Measurements from ENCODE around the gene WDR45B.

Gene WDR45B

DNA sequence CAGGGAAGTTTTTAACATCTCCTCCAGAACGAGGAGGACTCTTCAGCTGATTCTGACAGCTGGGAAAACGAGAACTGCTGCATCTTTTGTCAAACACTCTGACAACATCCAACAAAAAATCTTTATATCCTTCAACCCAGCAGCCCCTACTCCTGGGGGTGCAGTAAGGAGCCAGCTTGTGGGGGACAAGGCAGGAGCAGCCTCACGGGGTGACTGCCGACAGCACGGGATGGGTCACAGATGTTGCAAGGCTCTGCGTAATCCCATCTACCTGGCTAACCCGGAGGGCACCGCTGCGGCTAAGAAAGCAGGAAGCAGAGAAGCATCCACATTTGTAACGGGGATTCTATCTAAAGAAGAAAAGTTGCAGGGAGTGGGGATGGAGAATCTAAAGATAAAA is 28.6 kb downstream of the WDR45B start:
- no peak for DNase-seq

DNA sequence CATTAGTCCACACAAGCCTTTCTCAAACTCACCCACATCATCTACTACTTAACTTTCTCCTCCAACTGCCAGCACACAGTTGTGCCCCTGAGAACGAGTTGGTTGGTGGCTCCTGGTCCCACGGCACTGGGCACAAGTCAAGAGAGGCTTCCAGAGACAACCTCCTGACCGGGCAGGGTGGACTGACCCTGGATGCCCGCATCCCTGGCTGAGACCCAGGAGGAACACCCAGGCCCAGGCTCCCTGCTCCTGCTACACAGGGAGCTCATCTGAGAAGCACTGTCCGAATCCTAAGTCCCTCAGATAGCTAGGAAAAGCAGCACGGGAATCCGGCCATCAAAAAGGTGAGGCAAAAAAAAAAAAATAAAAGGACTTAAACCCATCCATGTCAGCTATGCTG is 29.0 kb downstream of the WDR45B start:
- DNase-seq = no peak

GRCh38 chr17:82616021-82616711 is 32.1 kb downstream of the WDR45B start:
- DNase-seq = no peak

GRCh38 chr17:82615084-82616020 is 32.9 kb downstream of the WDR45B start:
- DNase-seq = no peak

DNA sequence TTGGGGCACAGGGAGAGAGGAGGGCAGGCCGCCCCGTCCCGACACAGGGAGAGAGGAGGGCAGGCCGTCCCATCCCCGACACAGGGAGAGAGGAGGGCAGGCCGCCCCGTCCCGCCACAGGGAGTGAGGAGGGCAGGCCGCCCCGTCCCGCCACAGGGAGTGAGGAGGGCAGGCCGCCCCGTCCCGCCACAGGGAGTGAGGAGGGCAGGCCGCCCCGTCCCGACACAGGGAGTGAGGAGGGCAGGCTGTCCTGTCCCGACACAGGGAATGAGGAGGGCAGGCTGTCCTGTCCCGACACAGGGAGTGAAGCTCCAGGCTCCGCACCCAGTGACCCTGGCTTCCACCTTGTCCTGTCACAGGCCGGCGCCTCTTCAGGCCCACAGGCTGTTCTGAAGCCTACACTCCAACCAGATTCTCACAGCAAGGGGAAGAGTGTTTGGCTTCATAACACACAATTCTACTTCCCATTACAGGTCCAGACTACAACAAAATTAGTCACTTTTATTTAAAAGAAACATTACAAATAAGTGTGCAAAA is 34.1 kb downstream of the WDR45B start:
- no peak for DNase-seq

DNA sequence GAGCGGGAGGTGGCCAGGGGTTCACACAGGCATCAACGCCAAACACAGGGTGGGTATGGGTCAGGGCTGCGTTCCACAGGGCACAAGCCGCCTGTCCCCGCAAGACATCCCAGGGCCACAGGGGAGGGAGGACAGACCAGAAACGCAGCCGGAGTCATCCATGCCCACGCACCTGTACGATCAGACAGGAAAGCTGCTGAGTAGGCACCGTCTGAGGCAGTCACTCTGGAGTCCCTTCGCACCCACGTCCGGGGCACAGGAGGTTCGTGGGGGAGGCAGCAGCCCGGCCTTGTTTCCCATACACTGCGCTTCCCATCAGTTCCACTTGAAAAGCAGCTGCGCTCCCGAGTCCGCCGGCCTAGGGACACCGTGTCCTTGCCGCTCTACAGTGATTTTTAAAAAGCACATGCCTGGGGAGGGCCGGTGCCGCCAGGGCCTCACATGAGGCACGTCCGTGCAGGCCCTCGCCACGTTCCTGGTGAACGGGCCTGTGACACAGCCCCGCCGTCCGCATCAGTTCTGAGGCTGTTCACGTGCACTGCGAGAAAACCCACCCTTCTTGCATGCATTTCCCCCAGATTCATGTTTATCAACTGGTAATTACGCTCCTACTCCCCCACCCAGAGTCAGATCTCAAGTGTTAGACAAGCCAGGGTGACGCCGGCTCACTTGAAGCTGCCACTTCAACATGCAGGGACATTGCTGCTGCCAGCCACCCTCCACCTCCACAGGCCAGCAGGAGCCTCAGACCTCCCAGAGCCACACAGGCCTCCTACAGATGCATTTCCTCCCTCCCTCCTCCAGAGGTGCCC is 34.8 kb downstream of the WDR45B start:
- no peak for DNase-seq

DNA sequence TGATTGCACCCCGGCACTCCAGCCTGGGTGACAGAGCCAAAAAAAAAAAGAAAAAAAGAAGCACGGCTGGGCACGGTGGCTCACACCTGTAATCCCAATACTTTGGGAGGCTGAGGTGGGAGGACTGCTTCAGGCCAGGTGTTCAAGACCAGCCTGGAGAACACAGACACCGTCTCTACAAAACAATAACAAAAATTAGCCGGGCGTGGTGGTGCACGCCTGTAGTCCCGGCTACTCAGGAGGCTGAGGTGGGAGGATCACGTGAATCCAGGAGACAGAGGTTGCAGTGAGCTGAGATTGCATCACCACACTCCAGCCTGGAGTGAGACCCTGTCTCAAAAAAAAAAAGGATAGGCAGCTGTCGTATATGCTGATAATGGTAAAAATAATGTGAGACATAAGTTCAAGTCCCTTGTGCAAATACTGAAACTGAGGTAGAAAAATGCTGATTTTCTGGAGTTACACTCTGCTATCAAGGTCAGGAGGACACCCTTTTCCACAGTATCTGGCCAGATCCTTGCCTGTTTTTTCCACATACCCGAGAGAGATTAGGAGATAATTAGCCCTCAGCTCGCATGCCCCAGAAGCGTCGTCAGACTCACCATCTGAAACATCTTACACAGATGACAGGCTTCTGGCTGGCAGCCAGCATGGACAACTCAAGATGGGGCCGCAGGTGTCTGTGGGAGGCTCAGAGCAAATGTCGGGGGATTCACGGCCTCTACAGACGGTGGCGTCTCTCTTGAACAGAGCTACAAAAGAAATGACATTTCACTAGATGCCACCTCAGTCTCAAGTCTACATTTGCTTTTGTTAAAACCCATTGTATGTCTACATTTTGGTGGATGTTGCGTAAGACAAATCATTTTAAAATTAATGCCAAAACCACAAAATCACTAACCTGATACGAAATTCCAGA is 36.8 kb downstream of the WDR45B start:
- no peak for DNase-seq

GRCh38 chr17:82609655-82610054 is 38.6 kb downstream of the WDR45B start:
- DNase-seq = no peak

DNA sequence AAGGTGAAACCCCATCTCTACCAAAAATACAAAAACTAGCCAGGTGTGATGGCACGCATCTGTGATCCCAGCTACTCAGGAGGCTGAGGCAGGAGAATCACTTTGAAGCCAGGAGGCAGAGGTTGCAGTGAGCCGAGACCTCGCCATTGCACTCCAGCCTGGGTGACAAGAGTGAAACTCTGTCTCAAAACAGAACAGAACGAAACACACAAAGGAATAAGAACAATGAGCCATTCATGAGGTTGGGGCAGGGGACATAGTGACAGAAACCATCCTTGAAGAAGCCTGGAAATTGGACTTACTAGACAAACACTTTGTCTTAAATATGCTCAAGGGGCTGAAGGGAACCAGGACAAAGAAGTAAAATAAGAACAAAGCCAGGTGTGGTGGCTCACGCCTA is 39.4 kb downstream of the WDR45B start:
- DNase-seq = no peak

- DNase-seq = no peak
Measured at GRCh38 chr17:82605939-82606600, 42.2 kb downstream of the WDR45B start.

GRCh38 chr17:82604532-82604931 is 43.7 kb downstream of the WDR45B start:
- no peak for DNase-seq

GRCh38 chr17:82603981-82604448 is 44.2 kb downstream of the WDR45B start:
- DNase-seq = peak; percentile 32

DNA sequence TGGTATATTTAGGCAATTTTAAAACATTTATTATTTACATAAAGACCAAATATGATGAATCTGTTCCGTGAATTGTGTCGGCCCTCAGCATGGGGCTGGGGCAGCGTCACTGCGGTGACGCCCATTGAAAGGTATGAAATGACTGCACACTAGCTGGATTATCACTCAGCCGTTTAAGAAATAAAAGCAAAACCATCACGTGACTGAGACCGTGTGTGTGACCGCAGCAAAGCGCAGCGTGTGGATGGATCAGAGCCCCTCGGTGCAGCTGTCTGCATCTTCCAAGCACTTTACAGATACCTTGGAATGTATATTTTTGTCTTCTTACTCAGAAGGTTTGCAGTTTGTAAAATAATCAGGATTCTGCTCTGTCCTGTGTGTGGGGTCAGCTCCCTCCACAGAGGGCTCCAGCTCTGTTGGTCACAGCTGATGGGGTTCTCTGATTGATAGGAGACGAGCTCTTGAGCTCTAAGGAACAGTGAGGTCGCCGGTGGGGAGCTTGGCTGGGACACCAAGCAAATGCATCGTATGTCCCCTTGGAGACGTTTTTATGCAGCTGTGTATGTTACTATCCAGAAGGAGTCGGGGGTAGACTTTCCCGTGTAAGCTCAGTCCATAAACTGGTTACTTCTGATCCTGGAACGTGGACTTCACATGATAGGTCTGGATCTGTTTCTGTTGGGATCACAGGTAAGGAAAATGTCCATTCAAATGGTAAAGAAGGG is 45.1 kb downstream of the WDR45B start:
- peak; percentile 27 for DNase-seq

DNA sequence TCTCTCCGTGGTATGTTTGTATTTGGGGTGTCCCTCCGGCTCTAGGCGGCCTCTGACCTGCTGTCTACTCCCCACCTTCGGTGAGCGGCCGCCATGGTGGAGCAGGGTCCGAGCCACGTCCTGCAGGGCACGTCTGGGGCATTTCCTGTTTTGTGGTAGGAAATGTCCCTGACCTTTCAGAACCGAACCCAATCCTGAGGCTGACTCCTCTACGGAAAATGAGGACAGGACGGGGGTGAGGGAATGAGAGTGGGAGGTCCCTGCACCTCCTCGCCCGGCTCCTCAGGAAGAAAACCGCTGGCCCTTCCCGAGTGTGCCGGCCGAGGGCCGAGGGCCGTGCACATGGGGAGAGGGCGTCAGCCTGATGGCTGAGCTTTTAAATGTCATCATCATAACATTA is 45.8 kb downstream of the WDR45B start:
- DNase-seq = no peak

GRCh38 chr17:82601447-82602000 is 46.7 kb downstream of the WDR45B start:
- no peak for DNase-seq

GRCh38 chr17:82600731-82601446 is 47.4 kb downstream of the WDR45B start:
- no peak for DNase-seq

- DNase-seq = no peak
Measured at GRCh38 chr17:82599674-82600661, 48.3 kb downstream of the WDR45B start.

Measured in activated CD4-positive, alpha-beta T cell treated with anti-CD3 and anti-CD28 coated beads, Interleukin-10, Interleukin-2, amounts not matched to agents 100 ng/mL and 50 ng/mL, durations not matched to agents 16 hours and 8 hours (primary cell).